Suprapubic skin (tissue), 4 donors: Measurements from ENCODE around the gene FDX1.

Experiments used
- EP300 ChIP-seq: sonication (generic); formaldehyde crosslinking; IDR thresholded peaks from one replicate; pipeline ENCODE4 v1.6.1; 2017; ENCODE audit warnings: antibody characterized with exemption
- POLR2A ChIP-seq, 2 donors: fragments of 450-650 bp; IDR thresholded peaks; one replicate each; pipeline ENCODE4 v1.6.1; 2017; ENCODE audit warnings: antibody characterized with exemption in 2 of 2, mild to moderate bottlenecking in 2 of 2, moderate library complexity in 2 of 2
- POLR2AphosphoS5 ChIP-seq, 3 donors: sonication (generic); formaldehyde crosslinking; IDR thresholded peaks; one replicate each; pipeline ENCODE4 v1.6.1; 2017; ENCODE audit warnings: antibody characterized with exemption in 3 of 3
- TF ChIP-seq, protein P1 (sequence below), 2 donors: fragments of 200-600 bp in 1 of 2; fragments of 450-650 bp in 1 of 2; sonication (generic) in 1 of 2; IDR thresholded peaks; one replicate each; pipeline ENCODE4 v1.5.1; 2016 to 2019; ENCODE audit warnings: antibody characterized with exemption in 2 of 2, mild to moderate bottlenecking in 1 of 2, moderate library complexity in 1 of 2

DNA sequence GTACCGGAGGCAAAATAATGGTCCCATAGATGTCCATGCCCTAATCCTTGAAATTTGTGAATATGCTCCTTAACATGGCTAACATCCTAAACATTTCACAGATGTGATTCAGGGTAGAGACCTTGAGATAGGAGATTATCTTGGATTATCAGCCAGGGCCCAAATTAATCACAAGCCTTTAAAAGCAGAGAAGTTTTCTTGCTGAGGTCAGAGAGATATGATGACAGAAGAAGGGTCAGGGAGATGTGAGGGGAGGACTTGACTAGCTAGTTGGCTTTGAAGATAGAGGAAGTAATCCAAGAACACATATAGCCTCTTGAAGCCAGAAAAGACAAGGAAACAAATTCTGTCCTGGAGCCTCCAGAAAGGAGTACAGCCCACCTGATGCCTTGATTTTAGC is 19.1 kb upstream of the FDX1 start:
- TF ChIP-seq, protein P1, sequence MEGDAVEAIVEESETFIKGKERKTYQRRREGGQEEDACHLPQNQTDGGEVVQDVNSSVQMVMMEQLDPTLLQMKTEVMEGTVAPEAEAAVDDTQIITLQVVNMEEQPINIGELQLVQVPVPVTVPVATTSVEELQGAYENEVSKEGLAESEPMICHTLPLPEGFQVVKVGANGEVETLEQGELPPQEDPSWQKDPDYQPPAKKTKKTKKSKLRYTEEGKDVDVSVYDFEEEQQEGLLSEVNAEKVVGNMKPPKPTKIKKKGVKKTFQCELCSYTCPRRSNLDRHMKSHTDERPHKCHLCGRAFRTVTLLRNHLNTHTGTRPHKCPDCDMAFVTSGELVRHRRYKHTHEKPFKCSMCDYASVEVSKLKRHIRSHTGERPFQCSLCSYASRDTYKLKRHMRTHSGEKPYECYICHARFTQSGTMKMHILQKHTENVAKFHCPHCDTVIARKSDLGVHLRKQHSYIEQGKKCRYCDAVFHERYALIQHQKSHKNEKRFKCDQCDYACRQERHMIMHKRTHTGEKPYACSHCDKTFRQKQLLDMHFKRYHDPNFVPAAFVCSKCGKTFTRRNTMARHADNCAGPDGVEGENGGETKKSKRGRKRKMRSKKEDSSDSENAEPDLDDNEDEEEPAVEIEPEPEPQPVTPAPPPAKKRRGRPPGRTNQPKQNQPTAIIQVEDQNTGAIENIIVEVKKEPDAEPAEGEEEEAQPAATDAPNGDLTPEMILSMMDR (IDR thresholded peaks at IDR 0.05) = no peak
- TF ChIP-seq POLR2A (IDR thresholded peaks at IDR 0.05) = no peak
- no peak for TF ChIP-seq POLR2AphosphoS5 (IDR thresholded peaks at IDR 0.05)
- no peak for TF ChIP-seq EP300
